ENCODE data around the gene EFHC1.
A peak's percentile ranks its signal among the peaks of the same experiment; 100 is the strongest.

EFHC1 gene

GRCh38 chr6:52553158-52553557 is 133.0 kb downstream of the EFHC1 start:
- FAIRE-seq, result no peak
- no peak for DNase-seq (ENCODE audit: low spot score)

GRCh38 chr6:52553719-52554118 is 133.6 kb downstream of the EFHC1 start:
- DNase-seq (ENCODE audit: low spot score), result no peak
- FAIRE-seq, result no peak

DNA sequence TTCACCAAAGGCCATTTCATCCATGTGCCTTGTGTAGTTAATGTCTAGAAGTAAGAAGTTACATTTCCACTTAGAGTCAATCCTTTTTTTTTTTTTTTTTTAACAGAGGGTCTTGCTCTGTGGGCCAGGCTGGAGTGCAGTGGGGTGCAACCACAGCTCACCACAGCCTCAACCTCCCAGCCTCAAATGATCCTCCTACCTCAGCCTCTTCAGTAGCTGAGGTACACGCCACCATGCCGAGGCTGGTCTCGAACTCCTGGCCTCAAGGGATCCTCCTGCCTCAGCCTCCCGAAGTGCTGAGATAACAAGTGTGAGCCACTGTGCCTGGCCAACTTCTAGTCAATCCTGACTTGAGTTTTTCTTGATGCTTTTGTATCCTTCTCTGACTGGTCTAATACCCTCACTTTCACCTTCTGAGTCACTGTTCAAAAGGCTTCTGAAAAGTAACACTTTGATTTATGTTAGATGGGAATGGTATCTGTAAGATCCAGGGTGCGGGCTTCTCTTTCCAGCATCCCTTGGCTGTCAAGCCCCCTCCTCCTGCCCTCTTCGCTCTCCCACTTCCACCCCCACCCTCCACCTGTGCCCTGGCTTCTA is 134.6 kb downstream of the EFHC1 start:
- FAIRE-seq (no peak), DNase-seq (ENCODE audit: low spot score) (no peak)

- no peak for FAIRE-seq
- DNase-seq (ENCODE audit: low spot score), result no peak
These were observed 135.5 kb downstream of the EFHC1 start for GRCh38 chr6:52555518-52556233.

GRCh38 chr6:52557389-52558265 is 137.5 kb downstream of the EFHC1 start:
- FAIRE-seq (no peak), DNase-seq (ENCODE audit: low spot score) (no peak)

GRCh38 chr6:52558266-52559000 is 138.3 kb downstream of the EFHC1 start:
- DNase-seq (ENCODE audit: low spot score) (no peak), FAIRE-seq (peak; percentile 45)

- no peak for FAIRE-seq
- DNase-seq (ENCODE audit: low spot score), result no peak
These were observed 140.3 kb downstream of the EFHC1 start for GRCh38 chr6:52560462-52560861.

- DNase-seq (ENCODE audit: low spot score), result no peak
- no peak for FAIRE-seq
These were observed 142.8 kb downstream of the EFHC1 start for GRCh38 chr6:52562911-52563310.

- FAIRE-seq, result no peak
These were observed 144.7 kb downstream of the EFHC1 start for GRCh38 chr6:52564856-52565255.

DNA sequence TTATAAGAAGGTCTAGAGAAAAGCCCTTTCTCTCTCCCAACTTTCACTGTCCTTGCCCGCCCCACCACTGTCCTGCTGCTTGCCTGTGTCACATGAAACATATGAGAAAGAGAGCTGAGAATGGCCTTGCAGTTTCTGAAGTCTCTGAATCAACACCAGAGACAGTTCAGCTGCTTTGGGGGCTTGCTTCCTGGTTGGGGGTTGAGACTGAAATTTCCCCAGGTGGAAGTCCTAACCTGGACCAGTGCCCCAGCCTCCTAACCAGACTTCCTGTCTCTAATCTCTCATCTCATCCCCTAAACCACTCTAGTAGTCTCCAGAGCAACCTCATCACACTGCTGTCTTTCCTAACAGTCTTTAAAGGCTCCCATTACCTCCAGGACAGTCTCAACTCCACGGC is 146.1 kb downstream of the EFHC1 start:
- no peak for DNase-seq (ENCODE audit: low spot score)
- no peak for FAIRE-seq

More at GRCh38 chr6:52564856-52565255, 144.7 kb downstream of the EFHC1 start:
- no peak for DNase-seq (ENCODE audit: low spot score)

DNA sequence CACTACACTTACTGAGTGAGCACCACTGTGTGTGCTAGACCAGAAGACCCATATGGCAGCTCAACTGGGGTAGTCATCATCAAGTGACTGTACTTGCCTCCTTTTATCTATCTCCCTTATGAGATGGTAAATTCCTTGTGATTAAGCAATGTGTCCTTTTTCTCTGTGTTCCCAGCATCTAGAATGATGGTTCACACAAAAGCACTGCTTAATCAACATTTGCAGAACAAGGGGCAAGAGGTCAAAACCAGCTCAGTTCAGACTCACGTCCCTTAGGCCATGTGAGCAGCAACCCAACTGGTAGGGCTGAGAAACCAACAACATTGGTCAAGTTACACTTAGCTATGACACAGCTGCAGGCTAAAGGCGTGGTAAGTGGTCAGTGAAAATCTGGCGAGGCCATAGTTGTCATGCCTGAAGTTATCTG is 146.7 kb downstream of the EFHC1 start:
- peak; percentile 83 for FAIRE-seq
- DNase-seq (ENCODE audit: low spot score), result peak; percentile 91

DNA sequence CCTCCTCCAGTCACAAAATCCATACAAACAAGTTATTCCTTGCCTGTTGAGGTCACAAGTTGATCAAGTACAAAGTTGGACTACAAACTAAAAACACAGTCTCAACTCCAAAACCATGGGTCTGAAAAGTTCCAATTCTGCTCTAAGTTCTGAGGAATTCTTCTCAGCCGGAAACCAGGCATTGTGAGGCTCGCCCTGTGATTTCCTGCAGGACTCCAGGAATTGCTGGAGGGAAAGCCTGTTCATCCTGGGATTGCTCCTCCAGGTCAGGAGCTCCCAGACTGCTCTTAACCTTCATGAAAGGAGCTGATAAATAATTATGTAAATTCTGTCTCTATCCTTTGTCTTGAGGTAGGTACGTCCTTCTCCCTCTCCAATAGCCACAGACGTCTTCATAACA is 148.2 kb downstream of the EFHC1 start:
- FAIRE-seq (no peak), DNase-seq (ENCODE audit: low spot score) (no peak)

DNA sequence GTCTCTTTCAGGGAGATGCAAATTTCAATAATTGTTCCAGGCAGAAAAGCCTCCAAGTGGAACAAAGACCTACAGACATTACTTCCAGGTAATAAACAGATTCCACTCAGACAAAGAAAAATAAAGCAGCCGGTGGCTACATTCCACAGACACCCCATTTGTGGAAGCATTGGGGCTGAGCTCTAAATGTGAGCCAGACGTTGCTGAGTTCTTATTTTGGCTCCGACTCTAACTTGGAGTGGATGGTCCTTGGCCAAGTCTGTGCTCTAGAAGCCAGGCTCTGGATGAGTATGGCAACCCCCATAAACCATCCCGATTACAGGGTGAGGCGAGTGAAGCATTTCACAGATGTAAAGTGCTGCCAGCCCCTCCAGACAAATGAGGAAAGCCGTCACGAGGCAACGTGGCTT is 150.2 kb downstream of the EFHC1 start:
- DNase-seq (ENCODE audit: low spot score) (no peak), FAIRE-seq (no peak)

GRCh38 chr6:52571099-52571755 is 151.1 kb downstream of the EFHC1 start:
- FAIRE-seq (no peak), DNase-seq (ENCODE audit: low spot score) (no peak)

DNA sequence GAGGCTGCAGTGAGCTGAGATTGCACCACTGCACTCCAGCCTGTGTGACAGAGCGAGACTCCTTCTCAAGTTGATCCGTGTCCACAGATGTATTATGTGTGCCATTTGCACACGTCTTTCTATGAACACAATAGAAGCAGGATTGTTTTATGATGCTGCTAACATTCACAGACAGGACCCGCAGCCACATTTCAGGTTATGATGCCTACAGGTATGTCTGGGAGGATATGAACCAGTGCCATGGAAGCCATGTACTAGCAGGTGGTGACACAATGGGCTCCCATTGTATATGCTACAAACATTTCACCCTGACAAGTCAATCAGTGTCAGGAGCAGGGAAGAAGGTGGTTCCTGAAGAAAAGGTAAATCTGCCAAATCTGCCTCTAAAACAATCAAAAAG is 152.4 kb downstream of the EFHC1 start:
- no peak for FAIRE-seq
- DNase-seq (ENCODE audit: low spot score), result no peak

GRCh38 chr6:52573295-52573694 is 153.2 kb downstream of the EFHC1 start:
- FAIRE-seq (no peak), DNase-seq (ENCODE audit: low spot score) (no peak)

Data from RCC 7860 (cell line).